Body of pancreas (tissue), 4 donors: ENCODE measurements around the gene NBAS. TPM values are rescaled to one million over a fixed set of nuclear protein-coding genes. Genes with fewer than 3 reads are reported as not detected.

Experiments
- ATAC-seq: fragments of 150-250 bp; one replicate; pipeline ENCODE4 v1.9.1; 2016
- DNase-seq, 4 donors: peaks; one replicate each; pipeline ENCODE4 v3.0.0-alpha.2; 2019
- H3K27ac ChIP-seq, 4 donors: fragments of 200-600 bp; sonication (generic); 1 replicate in 3 of 4; 2 replicates in 1 of 4; pipeline versions ENCODE4 v1.5.1 to v1.6.1; 2016 to 2019; ENCODE audit warnings: mild to moderate bottlenecking in 1 of 4, mixed read lengths in 1 of 4, moderate library complexity in 1 of 4
- H3K27me3 ChIP-seq, 2 donors: fragments of 200-600 bp; sonication (generic); one replicate each; pipeline ENCODE4 v1.6.0; 2016; ENCODE audit warnings: mild to moderate bottlenecking in 1 of 2
- H3K36me3 ChIP-seq, 2 donors: fragments of 200-600 bp; sonication (generic); replicated peaks in 1 of 2; 2 replicates each; pipeline ENCODE4 v1.5.1; 2016; ENCODE audit warnings: low read depth in 2 of 2; ENCODE audit not compliant: insufficient read depth in 1 of 2
- H3K4me1 ChIP-seq: fragments of 200-600 bp; sonication (generic); one replicate; pipeline ENCODE4 v1.6.0; 2016
- H3K4me3 ChIP-seq, 2 donors: fragments of 200-600 bp; sonication (generic); 1 replicate in 1 of 2; 2 replicates in 1 of 2; pipeline ENCODE4 v1.5.1; 2016 to 2019
- H3K9me3 ChIP-seq, 3 donors: fragments of 200-600 bp; sonication (generic); 1 replicate in 2 of 3; 2 replicates in 1 of 3; pipeline ENCODE4 v1.5.1; 2016
- CTCF ChIP-seq, 7 experiments: fragments of 450-650 bp in 4 of 7; fragments of 200-600 bp in 3 of 7; sonication (generic) in 3 of 7; IDR thresholded peaks; one replicate each; pipeline ENCODE4 v1.5.1; 2016 to 2019; ENCODE audit warnings: antibody characterized with exemption in 7 of 7
- POLR2A ChIP-seq, 3 donors: fragments of 450-650 bp; IDR thresholded peaks; one replicate each; pipeline ENCODE4 v1.6.1; 2016; ENCODE audit warnings: antibody characterized with exemption in 3 of 3, mild to moderate bottlenecking in 2 of 3
- WGBS, 2 donors: methylation state at CpG; one replicate each; pipeline ENCODE4 v1.1.5; 2017; 5-methylcytosine and 5-hydroxymethylcytosine counted together
- intact Hi-C: fragments of 100-400 bp; cut with DNase I; formaldehyde crosslinking; loops from one replicate; pipeline ENCODE4 v1.15.1; 2023
- total RNA-seq, 2 donors: library from RNA; depleted of rRNA; stranded (reverse); fragments of >200 nt; gene quantifications; one replicate each; pipeline ENCODE4 v1.1.0, GENCODE V29; 2016

The NBAS gene
- total RNA-seq, 2 donors from 2014 or later, result 34.0 to 35.9 TPM

GRCh38 chr2:15367715-15368114 lies 193.4 kb downstream of the NBAS start:
- DNase-seq (no peak), ATAC-seq (no peak)
- H3K27ac ChIP-seq, result no peak overlapping the region
- no peaks in the 10 kb centered on the region for H3K4me1 ChIP-seq
- peaks cover 0 to 3% of the 10 kb centered on the region in 2 donors for H3K36me3 ChIP-seq
- 96 to 99% methylated on average over 2 of the region's 2 CpGs for WGBS, 2 donors
- H3K27me3 ChIP-seq, result no peaks in the 10 kb centered on the region
- no peak overlapping the region for H3K4me3 ChIP-seq
- no peaks in the 10 kb centered on the region for H3K9me3 ChIP-seq
- TF ChIP-seq POLR2A (IDR thresholded peaks at IDR 0.05) (no peak), CTCF (IDR thresholded peaks at IDR 0.05) (no peak)
- intact Hi-C loops, result no loop called here

DNA sequence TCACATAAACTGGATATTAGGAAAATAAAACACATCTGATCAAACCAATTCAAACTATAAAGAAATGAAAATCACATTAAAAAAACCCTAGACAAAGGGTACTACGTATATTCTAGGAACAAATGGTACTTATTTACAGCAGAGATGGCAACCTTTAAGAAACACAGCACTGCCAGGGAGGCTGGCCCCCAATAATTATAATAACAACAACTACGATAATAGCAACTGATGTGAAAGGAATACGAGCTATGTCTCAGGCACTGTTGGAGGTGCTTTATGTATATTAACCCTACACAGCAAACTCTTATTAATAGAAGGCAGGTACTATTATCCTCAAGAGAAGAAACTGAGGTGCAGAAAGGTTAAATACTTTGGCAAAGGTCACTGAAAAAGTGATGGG lies 193.9 kb downstream of the NBAS start:
- WGBS, 2 donors, result 91% methylated on average over 3 of the region's 3 CpGs
- Histone ChIP-seq H3K27ac (no peak overlapping the region), H3K4me1 (no peaks in the 10 kb centered on the region), H3K4me3 (no peak overlapping the region), H3K36me3 (peaks cover 0 to 3% of the 10 kb centered on the region in 2 donors), H3K27me3 (no peaks in the 10 kb centered on the region), H3K9me3 (no peaks in the 10 kb centered on the region)
- intact Hi-C loops, result no loop called here
- no peak for ATAC-seq
- no peak for TF ChIP-seq POLR2A (IDR thresholded peaks at IDR 0.05)
- TF ChIP-seq CTCF (IDR thresholded peaks at IDR 0.05), result no peak
- no peak for DNase-seq

GRCh38 chr2:15365411-15365810 lies 195.7 kb downstream of the NBAS start:
- TF ChIP-seq CTCF (IDR thresholded peaks at IDR 0.05), result no peak
- TF ChIP-seq POLR2A (IDR thresholded peaks at IDR 0.05), result no peak
- ATAC-seq (no peak), DNase-seq (no peak)
- 41 to 76% methylated on average over 2 of the region's 2 CpGs for WGBS, 2 donors
- Histone ChIP-seq H3K27ac (no peak overlapping the region), H3K36me3 (peaks cover 0 to 3% of the 10 kb centered on the region in 2 donors), H3K27me3 (no peaks in the 10 kb centered on the region), H3K4me3 (no peak overlapping the region), H3K9me3 (no peaks in the 10 kb centered on the region), H3K4me1 (no peaks in the 10 kb centered on the region)
- intact Hi-C loops, result no loop called here

GRCh38 chr2:15364561-15364960 lies 196.6 kb downstream of the NBAS start:
- DNase-seq, result no peak

More at GRCh38 chr2:15364561-15364960, 196.6 kb downstream of the NBAS start:
- TF ChIP-seq CTCF (IDR thresholded peaks at IDR 0.05) (no peak), POLR2A (IDR thresholded peaks at IDR 0.05) (no peak)
- Histone ChIP-seq H3K36me3 (peaks cover 0 to 3% of the 10 kb centered on the region in 2 donors), H3K9me3 (no peaks in the 10 kb centered on the region), H3K27ac (no peak overlapping the region), H3K4me1 (no peaks in the 10 kb centered on the region), H3K27me3 (no peaks in the 10 kb centered on the region), H3K4me3 (no peak overlapping the region)
- 96 to 100% methylated on average over 2 of the region's 2 CpGs for WGBS, 2 donors
- intact Hi-C loops, result no loop called here
- ATAC-seq, result no peak
